Measurements from ENCODE around the gene B9D1.
"Not testable (repeated sequence)": the region's sequence is repeated elsewhere in the genome, so short reads cannot be mapped to it uniquely, and the experiment has no call there.

B9D1 gene

DNA sequence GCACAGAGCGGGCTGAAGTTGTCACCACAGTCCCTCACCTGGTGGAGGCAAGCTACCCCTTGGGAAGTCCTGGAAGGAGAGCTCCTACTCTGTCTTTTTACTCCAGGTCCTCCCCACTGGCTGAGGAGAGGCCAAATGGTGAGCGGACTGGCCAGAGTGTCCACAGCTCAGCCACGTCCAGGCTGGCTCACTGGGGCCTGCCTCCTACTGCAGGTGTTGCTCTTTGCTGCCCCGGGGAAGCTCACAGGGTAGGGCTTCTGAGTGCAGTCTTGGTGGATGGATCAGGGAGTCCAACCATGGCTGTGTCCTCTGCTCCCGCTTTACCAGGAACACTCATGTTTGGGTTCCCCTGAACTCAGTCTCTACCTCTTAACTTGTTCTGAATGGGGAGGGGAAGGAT lies 2.7 kb downstream of the B9D1 start:
- TF ChIP-seq, protein P1, sequence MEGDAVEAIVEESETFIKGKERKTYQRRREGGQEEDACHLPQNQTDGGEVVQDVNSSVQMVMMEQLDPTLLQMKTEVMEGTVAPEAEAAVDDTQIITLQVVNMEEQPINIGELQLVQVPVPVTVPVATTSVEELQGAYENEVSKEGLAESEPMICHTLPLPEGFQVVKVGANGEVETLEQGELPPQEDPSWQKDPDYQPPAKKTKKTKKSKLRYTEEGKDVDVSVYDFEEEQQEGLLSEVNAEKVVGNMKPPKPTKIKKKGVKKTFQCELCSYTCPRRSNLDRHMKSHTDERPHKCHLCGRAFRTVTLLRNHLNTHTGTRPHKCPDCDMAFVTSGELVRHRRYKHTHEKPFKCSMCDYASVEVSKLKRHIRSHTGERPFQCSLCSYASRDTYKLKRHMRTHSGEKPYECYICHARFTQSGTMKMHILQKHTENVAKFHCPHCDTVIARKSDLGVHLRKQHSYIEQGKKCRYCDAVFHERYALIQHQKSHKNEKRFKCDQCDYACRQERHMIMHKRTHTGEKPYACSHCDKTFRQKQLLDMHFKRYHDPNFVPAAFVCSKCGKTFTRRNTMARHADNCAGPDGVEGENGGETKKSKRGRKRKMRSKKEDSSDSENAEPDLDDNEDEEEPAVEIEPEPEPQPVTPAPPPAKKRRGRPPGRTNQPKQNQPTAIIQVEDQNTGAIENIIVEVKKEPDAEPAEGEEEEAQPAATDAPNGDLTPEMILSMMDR (conservative IDR thresholded peaks at IDR 0.05): no peak

DNA sequence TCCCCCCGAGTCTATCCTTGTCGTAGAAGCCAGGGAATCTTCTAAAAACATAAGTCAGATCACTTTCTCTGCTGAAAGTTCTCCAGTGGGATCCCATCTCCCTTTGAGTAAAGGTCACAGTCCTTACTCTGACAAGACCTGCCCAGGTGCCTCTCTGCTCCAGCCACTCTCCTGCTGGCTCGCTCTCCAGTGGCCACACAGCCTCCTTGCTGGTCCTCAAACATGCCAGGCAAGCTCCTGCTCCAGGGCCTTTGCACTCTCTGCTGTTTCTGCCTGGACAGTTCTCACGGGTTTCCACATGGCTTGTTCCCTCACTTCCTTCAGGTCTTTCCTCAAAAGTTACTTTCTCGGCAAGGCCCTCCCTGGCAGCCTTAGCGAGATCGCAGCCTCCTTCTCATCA lies 3.4 kb downstream of the B9D1 start:
- TF ChIP-seq, protein P1 (conservative IDR thresholded peaks at IDR 0.05): no peak
- no peak overlapping the region for H3K27ac ChIP-seq

More for the DNA sequence above, 2.7 kb downstream of the B9D1 start:
- no peak overlapping the region for H3K27ac ChIP-seq

DNA sequence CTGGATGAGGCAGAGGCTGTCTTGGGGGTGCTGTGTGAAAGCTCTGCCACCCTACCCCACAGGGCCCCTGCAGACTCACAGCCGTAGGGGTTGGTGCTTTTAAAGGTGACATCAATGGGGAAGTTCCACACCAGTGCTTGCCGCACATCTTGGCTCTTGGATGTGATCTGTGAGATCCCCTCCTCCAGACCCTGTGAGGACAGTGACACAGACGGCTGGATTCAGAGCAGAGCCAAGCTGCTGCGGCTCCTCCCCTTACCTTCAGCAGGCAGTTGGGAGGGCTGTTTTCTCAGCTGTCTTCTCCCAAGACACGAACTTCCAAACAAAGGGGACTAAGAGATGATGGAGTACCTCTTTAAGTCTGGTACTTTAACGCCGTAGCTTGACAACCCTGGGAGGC lies 4.8 kb downstream of the B9D1 start:
- H3K27ac ChIP-seq: no peak overlapping the region
- TF ChIP-seq, protein P1 (conservative IDR thresholded peaks at IDR 0.05): no peak

DNA sequence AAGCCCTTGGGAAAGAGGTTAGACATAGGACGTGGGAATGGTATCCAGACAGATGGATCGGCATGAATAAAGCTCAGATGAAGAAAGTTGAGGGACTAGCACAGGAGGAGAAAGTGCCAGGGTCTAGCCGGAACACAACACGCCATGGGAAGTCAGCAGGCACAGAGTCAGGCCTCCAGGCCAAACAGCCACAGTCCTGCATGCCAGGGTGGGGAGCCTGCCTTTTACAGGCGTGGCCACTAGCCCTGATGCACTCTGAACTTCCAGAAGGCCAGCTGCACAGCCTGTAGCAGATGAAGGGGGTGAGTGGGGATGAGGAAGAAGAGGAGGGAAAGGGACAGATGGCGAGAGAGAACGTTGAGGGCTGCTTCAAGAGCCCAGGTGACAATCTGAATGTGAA lies 5.2 kb downstream of the B9D1 start:
- no peak overlapping the region for H3K27ac ChIP-seq
- TF ChIP-seq, protein P1 (conservative IDR thresholded peaks at IDR 0.05): no peak

DNA sequence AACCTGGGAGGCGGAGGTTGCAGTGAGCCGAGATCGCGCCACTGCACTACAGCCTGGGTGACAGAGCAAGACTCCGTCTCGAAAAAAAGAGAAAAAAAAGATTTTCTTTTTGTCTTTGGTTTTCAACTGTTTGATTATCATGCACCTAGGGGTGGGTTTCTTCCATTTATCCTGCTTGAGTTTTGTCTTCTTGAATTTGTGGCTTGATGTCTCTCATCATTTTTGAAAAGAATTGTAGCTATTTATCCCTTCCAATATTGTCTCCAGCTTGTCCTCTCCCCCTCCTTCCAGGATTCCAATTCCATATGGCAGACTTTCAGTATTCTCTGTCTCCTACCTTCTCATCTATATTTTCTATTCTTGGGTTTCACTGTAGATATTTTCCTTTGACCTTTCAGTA lies 7.8 kb downstream of the B9D1 start:
- H3K27ac ChIP-seq: no peak overlapping the region
- TF ChIP-seq, protein P1 (conservative IDR thresholded peaks at IDR 0.05): no peak

DNA sequence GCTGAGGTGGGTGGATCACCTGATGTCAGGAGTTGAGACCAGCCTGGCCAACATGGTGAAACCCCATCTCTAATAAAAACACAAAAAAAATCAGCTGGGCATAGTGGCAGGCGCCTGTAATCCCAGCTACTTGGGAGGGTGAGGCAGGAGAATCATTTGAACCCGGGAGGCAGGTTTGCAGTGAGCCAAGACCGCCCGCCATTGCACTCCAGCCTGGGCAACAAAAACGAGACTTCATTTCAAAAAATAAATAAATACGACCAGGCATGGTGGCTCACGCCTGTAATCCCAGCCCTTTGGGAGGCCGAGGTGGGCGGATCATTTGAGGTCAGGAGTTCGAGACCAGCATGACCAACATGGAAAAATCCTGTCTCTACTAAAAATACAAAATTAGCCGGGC lies 9.1 kb downstream of the B9D1 start:
- H3K27ac ChIP-seq: not testable (repeated sequence)

DNA sequence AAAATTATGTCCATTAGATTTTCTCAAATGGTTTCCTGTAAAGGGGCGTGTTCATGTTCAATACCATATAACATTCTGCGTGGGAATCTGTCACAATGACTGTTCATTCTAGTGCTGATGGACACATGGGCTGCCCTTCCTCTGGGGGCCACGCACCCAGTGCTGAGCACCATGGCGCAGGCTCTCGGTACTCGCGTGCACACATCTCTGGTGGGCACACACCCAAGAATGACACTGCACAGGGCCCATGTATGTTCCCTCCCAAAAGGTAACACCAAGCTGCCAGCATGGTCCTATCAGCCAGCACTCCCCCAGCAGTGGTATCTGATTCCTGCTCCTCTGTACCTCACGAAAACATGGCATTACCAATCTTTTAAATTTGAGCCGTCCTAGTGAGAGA lies 13.7 kb downstream of the B9D1 start:
- H3K27ac ChIP-seq: no peak overlapping the region
- TF ChIP-seq, protein P1 (conservative IDR thresholded peaks at IDR 0.05): no peak

DNA sequence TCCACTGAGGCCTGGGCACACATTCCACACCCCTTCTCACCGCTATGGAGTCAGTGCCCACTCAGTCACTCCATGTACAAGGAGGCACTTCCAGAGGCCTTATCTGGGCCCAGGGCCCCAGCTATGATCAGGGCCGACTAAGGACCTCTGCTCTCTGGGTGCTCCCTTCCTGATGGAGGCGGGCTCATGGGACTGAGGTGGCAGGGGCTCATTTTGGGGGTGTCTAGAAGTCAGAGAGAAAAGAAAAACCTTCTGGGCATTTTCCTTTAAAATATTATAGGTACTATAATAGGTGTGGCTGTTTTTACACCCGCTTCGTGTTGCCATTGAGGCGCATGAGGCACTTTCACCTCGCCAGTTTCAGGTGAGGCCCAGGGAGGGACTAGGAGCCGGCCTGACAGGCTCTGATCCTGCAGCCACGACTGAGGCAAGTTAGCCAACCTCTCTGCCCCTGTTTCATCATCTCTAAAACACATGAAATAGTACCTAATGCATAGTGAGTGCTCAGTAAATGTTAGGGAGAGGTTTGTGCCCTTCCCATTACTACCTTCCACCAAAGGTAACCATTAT lies 14.4 kb downstream of the B9D1 start:
- TF ChIP-seq, protein P1 (conservative IDR thresholded peaks at IDR 0.05): no peak
- no peak overlapping the region for H3K27ac ChIP-seq
